ENCODE results near the gene PDE4D. TPM values are rescaled to one million over a fixed set of nuclear protein-coding genes. Genes with fewer than 3 reads are reported as not detected.

Gene PDE4D
- total RNA-seq, 1 experiment from 2014 or later, result 2.1 TPM

GRCh38 chr5:59769041-59769360 is 124.5 kb downstream of the PDE4D start:
- Histone ChIP-seq H2AK5ac (ENCODE audit: insufficient read length, low read length) (no peak overlapping the region), H3K14ac (ENCODE audit: insufficient read depth, low read length) (no peak overlapping the region), H3K79me2 (ENCODE audit: insufficient read depth, low read length) (no peaks in the 10 kb centered on the region), H3K9ac (ENCODE audit: extremely low read depth, insufficient read length, low read length) (no peak overlapping the region), H3K4me1 (ENCODE audit: insufficient read depth, low read length) (peaks cover 2% of the 10 kb centered on the region; the same call in 1 of the 2 replicates), H2BK20ac (ENCODE audit: low read depth, low read length, poor library complexity, severe bottlenecking) (no peak overlapping the region), H2BK15ac (ENCODE audit: low read depth, low read length) (no peak overlapping the region), H2BK5ac (ENCODE audit: insufficient read length, low read length) (no peak overlapping the region), H2AFZ (ENCODE audit: low read length) (no peak overlapping the region), H3K4ac (ENCODE audit: low read depth, low read length) (no peak overlapping the region), H3K4me2 (ENCODE audit: insufficient read depth, insufficient read length, low read length) (peak overlapping the region; percentile 89), H4K20me1 (ENCODE audit: control insufficient read depth, insufficient read depth, insufficient read length) (no peaks in the 10 kb centered on the region), H3T11ph (ENCODE audit: low read length) (no peak overlapping the region), H3K56ac (ENCODE audit: insufficient read length, low read depth, low read length) (no peak overlapping the region), H3K79me1 (ENCODE audit: insufficient read depth, low read depth, low read length, poor library complexity, severe bottlenecking) (no peaks in the 10 kb centered on the region), H3K27me3 (ENCODE audit: insufficient read depth, low read length) (peaks cover 8% of the 10 kb centered on the region; the same call in 1 of the 2 replicates), H4K8ac (replicated peaks; ENCODE audit: insufficient read length, low read depth, low read length) (no peak overlapping the region), H3K27ac (ENCODE audit: insufficient read length, low read depth, low read length) (no peak overlapping the region), H4K91ac (ENCODE audit: insufficient read length, low read depth, low read length) (no peak overlapping the region), H2BK120ac (ENCODE audit: low read depth, low read length, poor library complexity, severe bottlenecking) (no peak overlapping the region), H3K23me2 (ENCODE audit: insufficient read length, low read depth, low read length, poor library complexity, severe bottlenecking) (peaks cover 9% of the 10 kb centered on the region), H4K5ac (ENCODE audit: insufficient read length, low read depth, low read length) (no peak overlapping the region), H2BK12ac (ENCODE audit: insufficient read length, low read depth, low read length) (no peak overlapping the region), H3K9me3 (ENCODE audit: control insufficient read depth, low read depth, low read length) (no peaks in the 10 kb centered on the region), H3K23ac (ENCODE audit: insufficient read length, low read depth, low read length) (no peak overlapping the region), H3K18ac (ENCODE audit: insufficient read length, low read depth, low read length) (no peak overlapping the region)
- peak overlapping the region; percentile 66 to 79 for H3K4me3 Mint-ChIP-seq
- H3K9me3 Mint-ChIP-seq, result no peaks in the 10 kb centered on the region
- no peak overlapping the region for H3K27ac Mint-ChIP-seq
- H3K27me3 Mint-ChIP-seq (ENCODE audit: low read depth), result peaks cover 30% of the 10 kb centered on the region
- H3K4me1 Mint-ChIP-seq, result peaks cover 16 to 17% of the 10 kb centered on the region in 2 experiments
- WGBS (ENCODE audit: extremely low coverage, insufficient read length, low lambda C conversion rate), result no CpG with 5 or more reads among the region's 1 CpG
- no peak for TF ChIP-seq CTCF (conservative IDR thresholded peaks at IDR 0.05)
- H3K36me3 Mint-ChIP-seq (ENCODE audit: insufficient read depth in 1 of 3, low read depth in 3 of 3), result no peaks in the 10 kb centered on the region
- DNase-seq, result no peak
